ENCODE results near the gene IGFL4. TPM values are rescaled to one million over a fixed set of nuclear protein-coding genes. Genes with fewer than 3 reads are reported as not detected.

Gene IGFL4
- total and polyA plus RNA-seq, 10 of the 15 experiments (the other 5 are each of a cell fraction or from before 2014, with no cell fraction given), result not detected

DNA sequence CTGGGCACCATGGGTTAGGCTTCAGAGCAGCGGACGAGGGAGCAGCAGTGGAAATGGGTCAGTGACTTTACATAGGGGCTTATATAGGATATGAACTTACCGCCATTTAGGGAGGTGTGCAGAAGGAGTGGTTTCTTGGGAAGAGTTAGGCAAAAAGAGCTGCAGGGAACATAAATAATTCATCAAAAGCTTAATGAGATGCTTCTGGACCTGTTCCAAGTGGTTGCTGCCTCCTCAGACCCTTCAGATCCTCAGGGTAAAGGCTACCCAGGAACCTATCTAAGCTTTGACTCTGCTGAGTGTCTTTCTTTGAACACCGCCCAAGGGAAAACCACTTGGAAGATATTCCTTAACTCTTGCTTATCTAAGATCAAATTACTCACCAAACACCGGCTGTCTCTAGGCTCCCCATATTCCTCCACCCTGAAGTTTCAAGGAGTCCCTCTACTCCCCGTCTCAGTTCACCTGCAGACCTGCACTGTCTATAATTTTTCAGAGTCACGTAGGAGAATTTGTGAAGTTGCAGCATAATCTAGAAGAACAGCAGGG lies at the start of gene IGFL4 (continued):
- TF ChIP-seq, protein P1, sequence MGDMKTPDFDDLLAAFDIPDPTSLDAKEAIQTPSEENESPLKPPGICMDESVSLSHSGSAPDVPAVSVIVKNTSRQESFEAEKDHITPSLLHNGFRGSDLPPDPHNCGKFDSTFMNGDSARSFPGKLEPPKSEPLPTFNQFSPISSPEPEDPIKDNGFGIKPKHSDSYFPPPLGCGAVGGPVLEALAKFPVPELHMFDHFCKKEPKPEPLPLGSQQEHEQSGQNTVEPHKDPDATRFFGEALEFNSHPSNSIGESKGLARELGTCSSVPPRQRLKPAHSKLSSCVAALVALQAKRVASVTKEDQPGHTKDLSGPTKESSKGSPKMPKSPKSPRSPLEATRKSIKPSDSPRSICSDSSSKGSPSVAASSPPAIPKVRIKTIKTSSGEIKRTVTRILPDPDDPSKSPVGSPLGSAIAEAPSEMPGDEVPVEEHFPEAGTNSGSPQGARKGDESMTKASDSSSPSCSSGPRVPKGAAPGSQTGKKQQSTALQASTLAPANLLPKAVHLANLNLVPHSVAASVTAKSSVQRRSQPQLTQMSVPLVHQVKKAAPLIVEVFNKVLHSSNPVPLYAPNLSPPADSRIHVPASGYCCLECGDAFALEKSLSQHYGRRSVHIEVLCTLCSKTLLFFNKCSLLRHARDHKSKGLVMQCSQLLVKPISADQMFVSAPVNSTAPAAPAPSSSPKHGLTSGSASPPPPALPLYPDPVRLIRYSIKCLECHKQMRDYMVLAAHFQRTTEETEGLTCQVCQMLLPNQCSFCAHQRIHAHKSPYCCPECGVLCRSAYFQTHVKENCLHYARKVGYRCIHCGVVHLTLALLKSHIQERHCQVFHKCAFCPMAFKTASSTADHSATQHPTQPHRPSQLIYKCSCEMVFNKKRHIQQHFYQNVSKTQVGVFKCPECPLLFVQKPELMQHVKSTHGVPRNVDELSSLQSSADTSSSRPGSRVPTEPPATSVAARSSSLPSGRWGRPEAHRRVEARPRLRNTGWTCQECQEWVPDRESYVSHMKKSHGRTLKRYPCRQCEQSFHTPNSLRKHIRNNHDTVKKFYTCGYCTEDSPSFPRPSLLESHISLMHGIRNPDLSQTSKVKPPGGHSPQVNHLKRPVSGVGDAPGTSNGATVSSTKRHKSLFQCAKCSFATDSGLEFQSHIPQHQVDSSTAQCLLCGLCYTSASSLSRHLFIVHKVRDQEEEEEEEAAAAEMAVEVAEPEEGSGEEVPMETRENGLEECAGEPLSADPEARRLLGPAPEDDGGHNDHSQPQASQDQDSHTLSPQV (IDR thresholded peaks at IDR 0.05), result no peak
- no peak for TF ChIP-seq RELA (IDR thresholded peaks at IDR 0.05; ENCODE audit: borderline replicate concordance, partially characterized antibody)
- TF ChIP-seq, protein P2, sequence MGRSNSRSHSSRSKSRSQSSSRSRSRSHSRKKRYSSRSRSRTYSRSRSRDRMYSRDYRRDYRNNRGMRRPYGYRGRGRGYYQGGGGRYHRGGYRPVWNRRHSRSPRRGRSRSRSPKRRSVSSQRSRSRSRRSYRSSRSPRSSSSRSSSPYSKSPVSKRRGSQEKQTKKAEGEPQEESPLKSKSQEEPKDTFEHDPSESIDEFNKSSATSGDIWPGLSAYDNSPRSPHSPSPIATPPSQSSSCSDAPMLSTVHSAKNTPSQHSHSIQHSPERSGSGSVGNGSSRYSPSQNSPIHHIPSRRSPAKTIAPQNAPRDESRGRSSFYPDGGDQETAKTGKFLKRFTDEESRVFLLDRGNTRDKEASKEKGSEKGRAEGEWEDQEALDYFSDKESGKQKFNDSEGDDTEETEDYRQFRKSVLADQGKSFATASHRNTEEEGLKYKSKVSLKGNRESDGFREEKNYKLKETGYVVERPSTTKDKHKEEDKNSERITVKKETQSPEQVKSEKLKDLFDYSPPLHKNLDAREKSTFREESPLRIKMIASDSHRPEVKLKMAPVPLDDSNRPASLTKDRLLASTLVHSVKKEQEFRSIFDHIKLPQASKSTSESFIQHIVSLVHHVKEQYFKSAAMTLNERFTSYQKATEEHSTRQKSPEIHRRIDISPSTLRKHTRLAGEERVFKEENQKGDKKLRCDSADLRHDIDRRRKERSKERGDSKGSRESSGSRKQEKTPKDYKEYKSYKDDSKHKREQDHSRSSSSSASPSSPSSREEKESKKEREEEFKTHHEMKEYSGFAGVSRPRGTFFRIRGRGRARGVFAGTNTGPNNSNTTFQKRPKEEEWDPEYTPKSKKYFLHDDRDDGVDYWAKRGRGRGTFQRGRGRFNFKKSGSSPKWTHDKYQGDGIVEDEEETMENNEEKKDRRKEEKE (IDR thresholded peaks at IDR 0.05), result no peak
- TF ChIP-seq MXI1 (IDR thresholded peaks at IDR 0.05; ENCODE audit: low read depth, low read length), result no peak
- no peak for TF ChIP-seq HDGF (IDR thresholded peaks at IDR 0.05)

All from GM12878 (cell line).